CD14-positive monocyte (primary cell): Measurements from ENCODE around the gene ZNF584. TPM values are rescaled to one million over a fixed set of nuclear protein-coding genes. Genes with fewer than 3 reads are reported as not detected.

Experiments used
- DNase-seq, 3 donors: peaks; one replicate each; pipeline ENCODE4 v3.0.0-alpha.2; 2011 to 2022
- H2AFZ ChIP-seq: 2 replicates; pipeline ENCODE4 v1.6.0; 2012; ENCODE audit warnings: mild to moderate bottlenecking, low read depth, low read length, inconsistent platforms; ENCODE audit not compliant: insufficient read depth, poor library complexity, severe bottlenecking
- H3K27ac ChIP-seq, 2 donors: 1 replicate in 1 of 2; 2 replicates in 1 of 2; pipeline ENCODE4 v1.5.1; 2012 to 2013; ENCODE audit warnings: low read length in 2 of 2, control low read depth in 1 of 2, inconsistent platforms in 1 of 2, low read depth in 1 of 2, mild to moderate bottlenecking in 1 of 2
- H3K27me3 ChIP-seq, 2 donors: one replicate each; pipeline versions ENCODE4 v1.6.0 to v1.6.1; 2011 to 2013; ENCODE audit warnings: low read length in 2 of 2; ENCODE audit not compliant: control insufficient read depth in 2 of 2, insufficient read depth in 2 of 2
- H3K36me3 ChIP-seq, 2 donors: replicated peaks in 1 of 2; 1 replicate in 1 of 2; 2 replicates in 1 of 2; pipeline versions ENCODE4 v1.5.1 to v1.6.1; 2012 to 2013; ENCODE audit warnings: low read length in 2 of 2, control low read depth in 1 of 2, inconsistent platforms in 1 of 2, mild to moderate bottlenecking in 1 of 2; ENCODE audit not compliant: insufficient read depth in 2 of 2, control insufficient read depth in 1 of 2
- H3K4me1 ChIP-seq, 2 donors: 1 replicate in 1 of 2; 2 replicates in 1 of 2; pipeline versions ENCODE4 v1.5.1 to v1.6.1; 2012 to 2013; ENCODE audit warnings: low read length in 2 of 2, control low read depth in 1 of 2, inconsistent platforms in 1 of 2, mild to moderate bottlenecking in 1 of 2, moderate library complexity in 1 of 2; ENCODE audit not compliant: insufficient read depth in 2 of 2, control insufficient read depth in 1 of 2
- H3K4me2 ChIP-seq: replicated peaks from 2 replicates; pipeline ENCODE3; 2012; ENCODE audit warnings: low read length, moderate library complexity, mild to moderate bottlenecking; ENCODE audit not compliant: poor library complexity, severe bottlenecking; ENCODE audit errors: extremely low read depth
- H3K4me3 ChIP-seq, 3 experiments: fragments of 200-600 bp in 1 of 3; sonication (generic) in 1 of 3; replicated peaks in 1 of 3; 1 replicate in 2 of 3; 2 replicates in 1 of 3; pipeline ENCODE4 v1.5.1; 2011 to 2013; ENCODE audit warnings: low read length in 3 of 3, mild to moderate bottlenecking in 3 of 3, control low read depth in 2 of 3, low read depth in 2 of 3, inconsistent platforms in 1 of 3, moderate library complexity in 1 of 3
- H3K79me2 ChIP-seq: 2 replicates; pipeline ENCODE4 v1.6.0; 2012; ENCODE audit warnings: mild to moderate bottlenecking, control low read depth, inconsistent platforms, low read length, moderate library complexity; ENCODE audit not compliant: insufficient read depth
- H3K9ac ChIP-seq: 2 replicates; pipeline ENCODE4 v1.6.0; 2017; ENCODE audit warnings: low read length, mild to moderate bottlenecking; ENCODE audit not compliant: insufficient read depth, poor library complexity, severe bottlenecking
- H3K9me3 ChIP-seq, 2 donors: replicated peaks in 1 of 2; 1 replicate in 1 of 2; 2 replicates in 1 of 2; pipeline versions ENCODE4 v1.5.1 to v1.6.1; 2012 to 2013; ENCODE audit warnings: low read length in 2 of 2, control low read depth in 1 of 2; ENCODE audit not compliant: control insufficient read depth in 1 of 2, insufficient read depth in 1 of 2
- H4K20me1 ChIP-seq: 2 replicates; pipeline ENCODE4 v1.6.0; 2012; ENCODE audit warnings: mild to moderate bottlenecking, low read length, control low read depth, moderate library complexity; ENCODE audit not compliant: insufficient read depth
- H3K27ac Mint-ChIP-seq, 7 donors: one replicate each; pipeline ENCODE4 v1.8.0; 2020; ENCODE audit warnings: mild to moderate bottlenecking in 7 of 7, mixed read lengths in 7 of 7, moderate library complexity in 6 of 7, inconsistent platforms in 2 of 7
- H3K27me3 Mint-ChIP-seq, 3 donors: one replicate each; pipeline ENCODE4 v1.8.0; 2021 to 2022; ENCODE audit warnings: low read depth in 3 of 3, mild to moderate bottlenecking in 3 of 3, mixed read lengths in 3 of 3, moderate library complexity in 3 of 3, inconsistent platforms in 1 of 3
- H3K36me3 Mint-ChIP-seq, 2 donors: one replicate each; pipeline ENCODE4 v1.8.0; 2020; ENCODE audit warnings: mixed read lengths in 2 of 2, inconsistent platforms in 1 of 2, mild to moderate bottlenecking in 1 of 2
- H3K4me1 Mint-ChIP-seq: one replicate; pipeline ENCODE4 v1.8.0; 2020; ENCODE audit warnings: mild to moderate bottlenecking, mixed read lengths
- H3K4me3 Mint-ChIP-seq, 2 donors: one replicate each; pipeline ENCODE4 v1.8.0; 2020; ENCODE audit warnings: mild to moderate bottlenecking in 2 of 2, mixed read lengths in 2 of 2, moderate library complexity in 1 of 2
- H3K9me3 Mint-ChIP-seq, 7 donors: one replicate each; pipeline ENCODE4 v1.8.0; 2020 to 2022; ENCODE audit warnings: mixed read lengths in 7 of 7, mild to moderate bottlenecking in 6 of 7, moderate library complexity in 6 of 7, inconsistent platforms in 2 of 7
- WGBS: methylation state at CpG from one replicate; pipeline ENCODE4 v1.1.5; 2013; ENCODE audit warnings: missing lambda C conversion rate; ENCODE audit not compliant: insufficient coverage; 5-methylcytosine and 5-hydroxymethylcytosine counted together
- intact Hi-C, 2 donors: fragments of 100-400 bp; cut with micrococcal nuclease; formaldehyde crosslinking; loops; one replicate each; pipeline versions ENCODE4 v1.15.0 to v1.15.1; 2023
- polyA plus RNA-seq, 3 donors: library from polyadenylated mRNA; depleted of rRNA in 1 of 3; unstranded in 2 of 3; stranded (reverse) in 1 of 3; fragments of 300-500 nt in 2 of 3; fragments of >200 nt in 1 of 3; fragmentation: Illumina TruSeq in 2 of 3; gene quantifications; 1 replicate in 2 of 3; 2 replicates in 1 of 3; pipeline ENCODE4 v1.2.3, GENCODE V29; 2012 to 2021
- TF ChIP-seq, protein P1 (sequence below): fragments of 200-600 bp; IDR thresholded peaks from one replicate; pipeline ENCODE4 v1.8.0; 2022; ENCODE audit warnings: antibody characterized with exemption, mild to moderate bottlenecking

ZNF584 gene
- polyA plus RNA-seq, 3 donors = 1.2 to 3.1 (median 1.7) TPM

DNA sequence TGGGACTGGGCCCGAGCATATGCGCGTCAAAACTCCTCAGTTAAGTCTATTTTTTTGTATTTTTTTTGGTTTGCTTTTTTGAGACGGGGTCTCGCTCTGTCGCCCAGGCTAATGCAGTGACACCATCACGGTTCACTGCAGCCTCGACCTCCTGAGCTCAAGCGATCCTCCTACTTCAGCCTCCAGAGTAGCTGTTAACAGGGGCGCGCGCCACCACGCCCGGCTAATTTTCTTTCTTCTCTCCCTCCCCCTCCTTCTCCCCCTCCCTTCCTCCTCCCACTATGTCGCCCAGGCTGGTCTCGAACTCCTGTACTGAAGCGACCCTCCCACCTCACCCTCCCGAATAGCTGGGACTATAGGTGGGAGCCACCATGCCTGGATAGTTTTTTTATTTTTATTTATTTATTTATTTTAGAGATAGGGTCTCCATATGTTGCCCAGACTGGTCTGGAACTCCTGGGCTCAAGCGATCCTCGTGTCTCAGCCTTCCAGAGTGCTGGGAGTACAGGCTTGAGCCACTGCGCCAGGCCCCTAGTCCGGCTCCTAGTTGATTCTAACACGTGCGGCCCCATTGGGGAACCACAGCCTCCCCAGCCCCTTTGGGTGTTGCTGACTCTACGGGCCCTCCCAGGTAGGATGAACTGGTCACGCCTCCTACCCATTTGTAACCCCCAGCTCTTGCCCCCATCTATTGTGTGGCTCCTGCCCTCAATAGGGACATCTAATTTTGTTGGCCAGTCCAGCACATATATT is 26.8 kb upstream of the ZNF584 start:
- Histone ChIP-seq H3K27me3 (no peaks in the 10 kb centered on the region), H2AFZ (peak overlapping the region; percentile 99), H3K4me3 (peak overlapping the region; percentile 54 to 86 (median 78)), H3K4me2 (peak overlapping the region; percentile 95), H3K79me2 (no peaks in the 10 kb centered on the region), H3K9me3 (no peaks in the 10 kb centered on the region), H3K9ac (peak overlapping the region; percentile 80), H3K27ac (peak overlapping the region; percentile 81 to 95), H3K36me3 (no peaks in the 10 kb centered on the region), H4K20me1 (no peaks in the 10 kb centered on the region), H3K4me1 (peaks cover 33 to 39% of the 10 kb centered on the region in 2 donors)
- H3K9me3 Mint-ChIP-seq = peaks cover 0 to 3% (median 0%) of the 10 kb centered on the region in 7 donors
- WGBS = 66% methylated on average over 12 of the region's 26 CpGs
- peaks cover 0 to 2% (median 0%) of the 10 kb centered on the region in 3 donors for H3K27me3 Mint-ChIP-seq
- no peak for DNase-seq
- TF ChIP-seq, protein P1, sequence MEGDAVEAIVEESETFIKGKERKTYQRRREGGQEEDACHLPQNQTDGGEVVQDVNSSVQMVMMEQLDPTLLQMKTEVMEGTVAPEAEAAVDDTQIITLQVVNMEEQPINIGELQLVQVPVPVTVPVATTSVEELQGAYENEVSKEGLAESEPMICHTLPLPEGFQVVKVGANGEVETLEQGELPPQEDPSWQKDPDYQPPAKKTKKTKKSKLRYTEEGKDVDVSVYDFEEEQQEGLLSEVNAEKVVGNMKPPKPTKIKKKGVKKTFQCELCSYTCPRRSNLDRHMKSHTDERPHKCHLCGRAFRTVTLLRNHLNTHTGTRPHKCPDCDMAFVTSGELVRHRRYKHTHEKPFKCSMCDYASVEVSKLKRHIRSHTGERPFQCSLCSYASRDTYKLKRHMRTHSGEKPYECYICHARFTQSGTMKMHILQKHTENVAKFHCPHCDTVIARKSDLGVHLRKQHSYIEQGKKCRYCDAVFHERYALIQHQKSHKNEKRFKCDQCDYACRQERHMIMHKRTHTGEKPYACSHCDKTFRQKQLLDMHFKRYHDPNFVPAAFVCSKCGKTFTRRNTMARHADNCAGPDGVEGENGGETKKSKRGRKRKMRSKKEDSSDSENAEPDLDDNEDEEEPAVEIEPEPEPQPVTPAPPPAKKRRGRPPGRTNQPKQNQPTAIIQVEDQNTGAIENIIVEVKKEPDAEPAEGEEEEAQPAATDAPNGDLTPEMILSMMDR = no peak
- peaks cover 0 to 3% of the 10 kb centered on the region in 2 donors for H3K36me3 Mint-ChIP-seq
- peak overlapping the region; percentile 78 to 98 (median 95) for H3K27ac Mint-ChIP-seq
- peaks cover 32% of the 10 kb centered on the region for H3K4me1 Mint-ChIP-seq
- peak overlapping the region; percentile 82 to 90 for H3K4me3 Mint-ChIP-seq
- intact Hi-C loops = loop anchor here (2.0 kb wide), 2 partner anchors 55 to 199 kb away; partner anchors contain the start of genes ZSCAN22 (in 2 of the 2) and ZNF274 (in 1 of the 2)

DNA sequence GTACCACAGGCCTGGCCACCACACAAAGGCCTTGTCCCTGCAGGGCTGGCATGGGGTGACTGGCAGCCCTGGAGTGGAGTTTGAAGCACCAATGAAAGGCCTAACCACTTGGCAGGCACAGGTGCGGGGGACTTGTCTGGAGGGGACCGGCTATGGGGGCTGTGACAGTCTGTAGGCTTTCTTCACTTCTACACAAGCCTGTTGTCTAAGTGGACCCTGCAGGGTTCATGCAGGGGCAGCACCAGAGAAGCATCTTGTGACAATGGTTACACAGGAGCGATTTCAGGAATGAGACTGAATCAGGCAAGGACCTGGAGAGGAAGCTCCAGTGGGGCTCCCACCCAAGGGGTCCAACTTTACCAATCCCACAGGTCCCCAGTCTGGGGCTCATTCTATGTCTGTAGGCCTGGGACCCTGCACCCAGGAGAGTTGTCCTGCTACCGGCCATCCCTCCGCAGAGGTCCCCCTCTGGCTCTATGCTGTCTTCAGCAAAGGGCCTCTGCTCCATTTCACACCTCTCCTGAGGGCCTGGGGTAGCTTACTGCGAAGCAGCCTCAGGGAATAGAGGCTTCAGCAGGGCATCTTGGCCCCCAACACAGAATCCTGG is 25.3 kb upstream of the ZNF584 start:
- no peak for DNase-seq
- no peaks in the 10 kb centered on the region for H3K9me3 ChIP-seq
- H3K9ac ChIP-seq = no peak overlapping the region
- H3K9me3 Mint-ChIP-seq = peaks cover 0 to 3% (median 0%) of the 10 kb centered on the region in 7 donors
- no peaks in the 10 kb centered on the region for H4K20me1 ChIP-seq
- peaks cover 10% of the 10 kb centered on the region for H3K79me2 ChIP-seq
- no peak overlapping the region for H3K27ac ChIP-seq
- H3K4me2 ChIP-seq = no peak overlapping the region
- intact Hi-C loops = no loop called here
- H3K4me1 ChIP-seq = peaks cover 44 to 52% of the 10 kb centered on the region in 2 donors
- 75% methylated on average over 2 of the region's 6 CpGs for WGBS
- H3K27ac Mint-ChIP-seq = no peak overlapping the region
- H2AFZ ChIP-seq = no peak overlapping the region
- no peak overlapping the region for H3K4me3 Mint-ChIP-seq
- H3K27me3 Mint-ChIP-seq = peaks cover 0 to 2% (median 0%) of the 10 kb centered on the region in 3 donors
- peaks cover 0 to under 1% of the 10 kb centered on the region in 2 donors for H3K36me3 ChIP-seq
- H3K4me1 Mint-ChIP-seq = peaks cover 40% of the 10 kb centered on the region
- H3K36me3 Mint-ChIP-seq = peaks cover 3 to 6% of the 10 kb centered on the region in 2 donors
- TF ChIP-seq, protein P1 = no peak
- no peak overlapping the region for H3K4me3 ChIP-seq
- no peaks in the 10 kb centered on the region for H3K27me3 ChIP-seq
